Measurements from ENCODE around the gene NEK5.

Gene NEK5

DNA sequence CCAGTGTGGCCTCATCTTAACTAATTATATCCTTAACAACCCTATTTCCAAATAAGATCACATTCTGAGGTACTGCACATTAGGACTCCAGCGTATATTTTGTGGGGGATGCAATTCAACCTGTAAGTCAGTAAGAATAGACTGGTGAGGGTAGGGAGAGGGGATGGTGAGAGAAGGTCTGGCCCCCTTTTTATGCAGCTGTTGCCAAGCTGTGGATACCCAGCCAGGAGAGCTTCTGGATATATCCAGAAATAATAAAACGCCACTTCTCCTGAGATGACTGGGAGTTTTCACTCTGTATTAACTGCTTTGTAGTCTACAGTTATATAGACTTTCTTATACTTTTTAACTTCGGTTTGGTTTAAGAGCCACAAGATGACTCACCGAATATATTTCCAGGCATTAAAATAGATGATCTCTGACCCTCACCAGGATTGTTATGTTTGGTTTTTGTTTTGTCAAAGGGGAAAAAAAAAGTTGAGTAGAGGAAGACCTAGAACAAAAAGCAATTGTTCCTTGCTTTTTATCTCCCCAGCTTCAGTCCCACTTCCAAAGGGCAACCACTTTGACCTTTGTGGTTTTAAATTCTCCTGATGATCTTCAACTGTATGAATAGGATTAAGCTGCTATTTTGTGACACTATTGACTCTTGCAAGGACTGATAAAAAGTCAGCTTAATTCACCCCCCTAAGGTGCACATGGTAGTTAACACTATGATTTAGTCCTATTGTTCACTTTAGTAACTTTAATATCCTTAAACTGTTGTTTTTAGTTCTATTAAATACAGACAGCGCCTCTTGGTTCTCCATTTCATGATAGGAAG lies 33.6 kb upstream of the NEK5 start:
- peak; percentile 10; the same call in 2 of the 3 replicates for ATAC-seq
- TF ChIP-seq SNAI2 (CRISPR knock-in tag; IDR thresholded peaks at IDR 0.05) (no peak), GLIS3 (CRISPR knock-in tag; IDR thresholded peaks at IDR 0.05) (no peak), ESRRG (CRISPR knock-in tag; IDR thresholded peaks at IDR 0.05) (no peak), ZNF70 (CRISPR knock-in tag; IDR thresholded peaks at IDR 0.05) (no peak), TCF4 (CRISPR knock-in tag; IDR thresholded peaks at IDR 0.05; ENCODE audit: borderline replicate concordance) (no peak)
- TF ChIP-seq, protein P1, sequence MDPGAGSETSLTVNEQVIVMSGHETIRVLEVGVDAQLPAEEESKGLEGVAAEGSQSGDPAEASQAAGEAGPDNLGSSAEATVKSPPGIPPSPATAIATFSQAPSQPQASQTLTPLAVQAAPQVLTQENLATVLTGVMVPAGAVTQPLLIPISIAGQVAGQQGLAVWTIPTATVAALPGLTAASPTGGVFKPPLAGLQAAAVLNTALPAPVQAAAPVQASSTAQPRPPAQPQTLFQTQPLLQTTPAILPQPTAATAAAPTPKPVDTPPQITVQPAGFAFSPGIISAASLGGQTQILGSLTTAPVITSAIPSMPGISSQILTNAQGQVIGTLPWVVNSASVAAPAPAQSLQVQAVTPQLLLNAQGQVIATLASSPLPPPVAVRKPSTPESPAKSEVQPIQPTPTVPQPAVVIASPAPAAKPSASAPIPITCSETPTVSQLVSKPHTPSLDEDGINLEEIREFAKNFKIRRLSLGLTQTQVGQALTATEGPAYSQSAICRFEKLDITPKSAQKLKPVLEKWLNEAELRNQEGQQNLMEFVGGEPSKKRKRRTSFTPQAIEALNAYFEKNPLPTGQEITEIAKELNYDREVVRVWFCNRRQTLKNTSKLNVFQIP (CRISPR knock-in tag; IDR thresholded peaks at IDR 0.05; ENCODE audit: borderline replicate concordance, low read depth) = no peak
- TF ChIP-seq, protein P2, sequence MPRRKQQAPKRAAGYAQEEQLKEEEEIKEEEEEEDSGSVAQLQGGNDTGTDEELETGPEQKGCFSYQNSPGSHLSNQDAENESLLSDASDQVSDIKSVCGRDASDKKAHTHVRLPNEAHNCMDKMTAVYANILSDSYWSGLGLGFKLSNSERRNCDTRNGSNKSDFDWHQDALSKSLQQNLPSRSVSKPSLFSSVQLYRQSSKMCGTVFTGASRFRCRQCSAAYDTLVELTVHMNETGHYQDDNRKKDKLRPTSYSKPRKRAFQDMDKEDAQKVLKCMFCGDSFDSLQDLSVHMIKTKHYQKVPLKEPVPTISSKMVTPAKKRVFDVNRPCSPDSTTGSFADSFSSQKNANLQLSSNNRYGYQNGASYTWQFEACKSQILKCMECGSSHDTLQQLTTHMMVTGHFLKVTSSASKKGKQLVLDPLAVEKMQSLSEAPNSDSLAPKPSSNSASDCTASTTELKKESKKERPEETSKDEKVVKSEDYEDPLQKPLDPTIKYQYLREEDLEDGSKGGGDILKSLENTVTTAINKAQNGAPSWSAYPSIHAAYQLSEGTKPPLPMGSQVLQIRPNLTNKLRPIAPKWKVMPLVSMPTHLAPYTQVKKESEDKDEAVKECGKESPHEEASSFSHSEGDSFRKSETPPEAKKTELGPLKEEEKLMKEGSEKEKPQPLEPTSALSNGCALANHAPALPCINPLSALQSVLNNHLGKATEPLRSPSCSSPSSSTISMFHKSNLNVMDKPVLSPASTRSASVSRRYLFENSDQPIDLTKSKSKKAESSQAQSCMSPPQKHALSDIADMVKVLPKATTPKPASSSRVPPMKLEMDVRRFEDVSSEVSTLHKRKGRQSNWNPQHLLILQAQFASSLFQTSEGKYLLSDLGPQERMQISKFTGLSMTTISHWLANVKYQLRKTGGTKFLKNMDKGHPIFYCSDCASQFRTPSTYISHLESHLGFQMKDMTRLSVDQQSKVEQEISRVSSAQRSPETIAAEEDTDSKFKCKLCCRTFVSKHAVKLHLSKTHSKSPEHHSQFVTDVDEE (CRISPR knock-in tag; IDR thresholded peaks at IDR 0.05) = no peak

GRCh38 chr13:52161181-52161646 lies 32.3 kb upstream of the NEK5 start:
- ATAC-seq = no peak
- TF ChIP-seq PATZ1 (CRISPR knock-in tag; IDR thresholded peaks at IDR 0.05; ENCODE audit: borderline replicate concordance) (no peak), GLIS3 (CRISPR knock-in tag; IDR thresholded peaks at IDR 0.05) (no peak), OSR1 (CRISPR knock-in tag; IDR thresholded peaks at IDR 0.05) (no peak), BACH2 (CRISPR knock-in tag; IDR thresholded peaks at IDR 0.05; ENCODE audit: borderline replicate concordance) (no peak), CSRNP3 (CRISPR knock-in tag; IDR thresholded peaks at IDR 0.05) (no peak), ZNF565 (CRISPR knock-in tag; conservative IDR thresholded peaks at IDR 0.05; ENCODE audit: low read depth) (no peak), ZFP30 (CRISPR knock-in tag; IDR thresholded peaks at IDR 0.05) (no peak), ZFP3 (CRISPR knock-in tag; IDR thresholded peaks at IDR 0.05) (no peak), ZNF8 (CRISPR knock-in tag; IDR thresholded peaks at IDR 0.05) (no peak), CSDC2 (CRISPR knock-in tag; IDR thresholded peaks at IDR 0.05) (no peak)
- TF ChIP-seq, protein P1 (CRISPR knock-in tag; IDR thresholded peaks at IDR 0.05; ENCODE audit: borderline replicate concordance, low read depth) = no peak

- TF ChIP-seq ZNF565 (CRISPR knock-in tag; conservative IDR thresholded peaks at IDR 0.05; ENCODE audit: low read depth) (no peak), TOX (CRISPR knock-in tag; IDR thresholded peaks at IDR 0.05; ENCODE audit: borderline replicate concordance) (no peak), RARB (CRISPR knock-in tag; IDR thresholded peaks at IDR 0.05) (no peak), OSR1 (CRISPR knock-in tag; IDR thresholded peaks at IDR 0.05) (no peak), SNAI2 (CRISPR knock-in tag; IDR thresholded peaks at IDR 0.05) (no peak), GLIS3 (CRISPR knock-in tag; IDR thresholded peaks at IDR 0.05) (no peak), ARNTL (CRISPR knock-in tag; IDR thresholded peaks at IDR 0.05; ENCODE audit: borderline replicate concordance, low read depth) (no peak), ZNF8 (CRISPR knock-in tag; IDR thresholded peaks at IDR 0.05) (no peak), CSDC2 (CRISPR knock-in tag; IDR thresholded peaks at IDR 0.05) (no peak), PPARA (CRISPR knock-in tag; IDR thresholded peaks at IDR 0.05; ENCODE audit: borderline replicate concordance) (no peak), BACH2 (CRISPR knock-in tag; IDR thresholded peaks at IDR 0.05; ENCODE audit: borderline replicate concordance) (no peak), ZFP3 (CRISPR knock-in tag; IDR thresholded peaks at IDR 0.05) (no peak), ESRRG (CRISPR knock-in tag; IDR thresholded peaks at IDR 0.05) (no peak), ISL1 (CRISPR knock-in tag; IDR thresholded peaks at IDR 0.05) (no peak), ZFP30 (CRISPR knock-in tag; IDR thresholded peaks at IDR 0.05) (no peak), TCF4 (CRISPR knock-in tag; IDR thresholded peaks at IDR 0.05; ENCODE audit: borderline replicate concordance) (no peak)
- TF ChIP-seq, protein P3, sequence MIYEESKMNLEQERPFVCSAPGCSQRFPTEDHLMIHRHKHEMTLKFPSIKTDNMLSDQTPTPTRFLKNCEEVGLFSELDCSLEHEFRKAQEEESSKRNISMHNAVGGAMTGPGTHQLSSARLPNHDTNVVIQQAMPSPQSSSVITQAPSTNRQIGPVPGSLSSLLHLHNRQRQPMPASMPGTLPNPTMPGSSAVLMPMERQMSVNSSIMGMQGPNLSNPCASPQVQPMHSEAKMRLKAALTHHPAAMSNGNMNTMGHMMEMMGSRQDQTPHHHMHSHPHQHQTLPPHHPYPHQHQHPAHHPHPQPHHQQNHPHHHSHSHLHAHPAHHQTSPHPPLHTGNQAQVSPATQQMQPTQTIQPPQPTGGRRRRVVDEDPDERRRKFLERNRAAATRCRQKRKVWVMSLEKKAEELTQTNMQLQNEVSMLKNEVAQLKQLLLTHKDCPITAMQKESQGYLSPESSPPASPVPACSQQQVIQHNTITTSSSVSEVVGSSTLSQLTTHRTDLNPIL (CRISPR knock-in tag; IDR thresholded peaks at IDR 0.05; ENCODE audit: low read depth) = no peak
- no peak for ATAC-seq
Observed at GRCh38 chr13:52160506-52160905, 31.6 kb upstream of the NEK5 start.

All from SK-N-SH treated with all-trans-retinoic acid at 6 μM for 48 hours (cell line).